ENCODE results near the gene TTC13.

TTC13 gene

GRCh38 chr1:230979389-230979716 is 692 bp upstream of the TTC13 start:
- Mint-ChIP-seq H3K4me1 (ENCODE audit: low read depth) (peaks cover 29% of the 10 kb centered on the region), H3K27me3 (ENCODE audit: low read depth) (no peaks in the 10 kb centered on the region), H3K4me3 (peak overlapping the region; percentile 94), H3K27ac (peak overlapping the region; percentile 90), H3K9me3 (no peaks in the 10 kb centered on the region), H3K36me3 (ENCODE audit: low read depth) (peaks cover 24% of the 10 kb centered on the region)

GRCh38 chr1:230977761-230978490 is 735 bp downstream of the TTC13 start:
- Mint-ChIP-seq H3K36me3 (ENCODE audit: low read depth) (peaks cover 32% of the 10 kb centered on the region), H3K9me3 (no peaks in the 10 kb centered on the region), H3K4me3 (peak overlapping the region; percentile 98), H3K27ac (peak overlapping the region; percentile 96), H3K27me3 (ENCODE audit: low read depth) (no peaks in the 10 kb centered on the region), H3K4me1 (ENCODE audit: low read depth) (peaks cover 38% of the 10 kb centered on the region)

DNA sequence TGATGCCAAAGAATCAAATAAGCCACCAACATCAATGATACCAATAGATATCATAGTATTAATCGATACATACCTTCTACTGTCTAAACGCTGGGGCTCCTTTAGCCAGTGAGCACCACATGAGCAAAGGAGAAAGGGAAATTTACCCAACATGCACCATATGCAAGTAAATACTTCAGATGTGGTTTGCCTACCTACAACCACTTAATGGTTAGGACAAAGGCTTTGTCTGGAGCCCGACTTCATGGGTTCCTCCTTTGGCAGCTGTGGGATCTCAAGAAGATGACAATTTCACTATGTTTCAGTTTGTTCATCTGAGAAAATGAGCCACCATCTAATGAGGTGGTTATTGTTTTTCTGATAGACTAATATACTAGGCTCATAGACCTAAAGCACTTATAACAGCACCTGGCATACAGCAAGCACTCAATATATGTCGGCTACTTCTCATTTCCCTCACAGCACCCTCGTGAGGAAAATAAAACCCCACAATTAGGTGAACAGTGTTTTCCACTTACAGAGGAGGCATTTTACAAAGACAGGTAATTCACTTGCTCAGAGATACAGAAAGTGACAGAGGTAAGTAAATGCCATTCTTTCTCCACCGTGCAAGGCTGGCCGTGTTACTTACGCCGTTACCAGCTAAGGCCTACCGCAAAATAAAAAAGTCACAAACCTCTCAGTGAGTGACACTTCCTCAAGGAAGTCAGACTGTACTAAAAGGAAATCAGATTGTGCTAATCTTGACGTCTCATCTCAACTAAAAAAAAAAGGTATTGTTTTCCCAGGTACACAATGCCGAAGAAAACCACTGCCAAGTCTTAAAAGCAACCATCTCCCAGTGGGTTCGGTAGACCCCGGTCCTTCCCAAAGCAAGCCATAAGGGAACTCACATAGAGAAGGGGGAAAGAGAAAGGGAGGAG is 1.6 kb downstream of the TTC13 start:
- H3K4me3 Mint-ChIP-seq = peak overlapping the region; percentile 98
- H3K27ac Mint-ChIP-seq = peak overlapping the region; percentile 96
- no peaks in the 10 kb centered on the region for H3K9me3 Mint-ChIP-seq
- peaks cover 32% of the 10 kb centered on the region for H3K36me3 Mint-ChIP-seq (ENCODE audit: low read depth)
- H3K27me3 Mint-ChIP-seq (ENCODE audit: low read depth) = no peaks in the 10 kb centered on the region
- H3K4me1 Mint-ChIP-seq (ENCODE audit: low read depth) = peaks cover 45% of the 10 kb centered on the region

DNA sequence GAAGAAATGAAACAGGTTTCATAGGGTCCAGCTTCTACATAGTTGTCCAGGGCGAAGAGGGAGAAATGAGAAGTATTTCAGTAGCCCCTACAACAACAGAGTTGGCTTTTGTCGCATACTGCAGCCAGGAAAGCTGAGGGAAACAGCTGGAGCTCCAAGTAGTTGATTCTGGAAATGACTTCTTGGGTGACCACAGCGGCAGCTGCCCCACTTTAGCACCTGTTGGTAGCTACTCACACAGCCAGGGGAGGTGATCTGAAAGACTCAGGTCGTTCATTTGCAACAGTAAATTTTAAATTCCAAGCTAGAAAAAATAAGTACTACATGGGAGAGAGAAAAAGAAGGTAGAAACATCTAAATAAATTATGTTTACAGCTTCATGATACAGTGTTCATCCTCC is 2.3 kb downstream of the TTC13 start:
- peak overlapping the region; percentile 50 for H3K27ac Mint-ChIP-seq
- no peaks in the 10 kb centered on the region for H3K9me3 Mint-ChIP-seq
- peaks cover 52% of the 10 kb centered on the region for H3K4me1 Mint-ChIP-seq (ENCODE audit: low read depth)
- peak overlapping the region; percentile 64 for H3K4me3 Mint-ChIP-seq
- H3K27me3 Mint-ChIP-seq (ENCODE audit: low read depth) = no peaks in the 10 kb centered on the region
- peaks cover 32% of the 10 kb centered on the region for H3K36me3 Mint-ChIP-seq (ENCODE audit: low read depth)

DNA sequence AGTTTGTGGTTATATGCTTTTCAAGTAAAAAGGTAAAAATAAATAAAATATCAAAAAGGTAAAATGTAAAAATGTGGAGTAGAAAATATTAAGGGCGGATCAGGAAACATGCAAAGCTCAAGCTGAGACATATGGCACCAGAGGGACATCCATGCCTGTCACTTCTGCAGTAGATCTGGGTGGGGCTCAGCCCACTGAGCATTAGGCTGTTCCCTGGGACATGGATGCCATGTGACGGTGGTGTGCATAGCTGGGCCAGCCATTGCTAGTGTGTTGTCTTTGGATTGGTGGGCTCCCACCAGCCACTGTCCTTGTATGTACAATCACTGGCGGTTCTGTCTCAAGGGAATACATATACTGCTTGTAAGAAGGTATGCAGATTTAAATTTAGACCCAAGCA is 3.0 kb downstream of the TTC13 start:
- Mint-ChIP-seq H3K27ac (no peak overlapping the region), H3K36me3 (ENCODE audit: low read depth) (peaks cover 33% of the 10 kb centered on the region)

GRCh38 chr1:230972855-230973271 is 5.8 kb downstream of the TTC13 start:
- Mint-ChIP-seq H3K27ac (peak overlapping the region; percentile 96), H3K36me3 (ENCODE audit: low read depth) (peaks cover 39% of the 10 kb centered on the region), H3K4me3 (peak overlapping the region; percentile 64), H3K9me3 (no peaks in the 10 kb centered on the region), H3K4me1 (ENCODE audit: low read depth) (peaks cover 49% of the 10 kb centered on the region), H3K27me3 (ENCODE audit: low read depth) (no peaks in the 10 kb centered on the region)

More for the DNA sequence above, 3.0 kb downstream of the TTC13 start:
- Mint-ChIP-seq H3K9me3 (no peaks in the 10 kb centered on the region), H3K4me1 (ENCODE audit: low read depth) (peaks cover 52% of the 10 kb centered on the region), H3K27me3 (ENCODE audit: low read depth) (no peaks in the 10 kb centered on the region), H3K4me3 (no peak overlapping the region)

- no peak overlapping the region for H3K4me3 Mint-ChIP-seq
- peaks cover 34% of the 10 kb centered on the region for H3K36me3 Mint-ChIP-seq (ENCODE audit: low read depth)
- peaks cover 39% of the 10 kb centered on the region for H3K4me1 Mint-ChIP-seq (ENCODE audit: low read depth)
- H3K9me3 Mint-ChIP-seq = no peaks in the 10 kb centered on the region
- peak overlapping the region; percentile 14 for H3K27ac Mint-ChIP-seq
- H3K27me3 Mint-ChIP-seq (ENCODE audit: low read depth) = no peaks in the 10 kb centered on the region
Measured at GRCh38 chr1:230971771-230972170, 6.9 kb downstream of the TTC13 start.

GRCh38 chr1:230970432-230970831 is 8.2 kb downstream of the TTC13 start:
- Mint-ChIP-seq H3K27ac (no peak overlapping the region), H3K9me3 (no peaks in the 10 kb centered on the region), H3K36me3 (ENCODE audit: low read depth) (peaks cover 21% of the 10 kb centered on the region), H3K4me1 (ENCODE audit: low read depth) (peaks cover 33% of the 10 kb centered on the region), H3K27me3 (ENCODE audit: low read depth) (no peaks in the 10 kb centered on the region), H3K4me3 (no peak overlapping the region)

DNA sequence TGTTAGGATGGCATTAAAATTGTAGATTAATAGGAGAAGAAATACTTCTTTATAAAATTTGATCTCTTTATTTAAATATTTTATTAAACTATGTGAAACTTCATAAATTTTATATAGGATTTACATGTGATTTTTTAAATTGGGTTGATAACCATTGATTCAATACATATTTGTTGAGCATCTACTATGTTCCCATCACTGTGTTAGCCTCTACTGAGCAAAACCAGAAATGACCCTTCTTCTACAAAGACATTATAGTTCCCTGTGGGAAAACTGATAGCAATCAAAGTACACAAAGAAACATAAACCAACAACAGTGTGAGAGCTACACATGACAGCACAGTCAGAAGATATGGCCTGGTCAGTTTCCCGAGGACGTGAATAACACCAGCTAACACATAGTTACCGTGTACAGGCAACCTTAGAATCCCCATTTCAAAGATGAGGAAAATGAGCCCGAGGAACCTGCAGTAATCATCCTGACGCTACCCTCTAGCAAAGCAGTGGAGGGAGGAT is 12.2 kb downstream of the TTC13 start:
- Mint-ChIP-seq H3K4me3 (no peak overlapping the region), H3K4me1 (ENCODE audit: low read depth) (peaks cover 13% of the 10 kb centered on the region), H3K9me3 (no peaks in the 10 kb centered on the region), H3K36me3 (ENCODE audit: low read depth) (peaks cover 18% of the 10 kb centered on the region), H3K27me3 (ENCODE audit: low read depth) (peaks cover 7% of the 10 kb centered on the region), H3K27ac (no peak overlapping the region)

- H3K36me3 Mint-ChIP-seq (ENCODE audit: low read depth) = peaks cover 20% of the 10 kb centered on the region
- peaks cover 7% of the 10 kb centered on the region for H3K27me3 Mint-ChIP-seq (ENCODE audit: low read depth)
- no peak overlapping the region for H3K4me3 Mint-ChIP-seq
- H3K4me1 Mint-ChIP-seq (ENCODE audit: low read depth) = peaks cover 13% of the 10 kb centered on the region
- H3K9me3 Mint-ChIP-seq = no peaks in the 10 kb centered on the region
- H3K27ac Mint-ChIP-seq = no peak overlapping the region
Measured at GRCh38 chr1:230965535-230965934, 13.1 kb downstream of the TTC13 start.

GRCh38 chr1:230964896-230965295 is 13.8 kb downstream of the TTC13 start:
- Mint-ChIP-seq H3K27ac (no peak overlapping the region), H3K4me1 (ENCODE audit: low read depth) (peaks cover 8% of the 10 kb centered on the region)

DNA sequence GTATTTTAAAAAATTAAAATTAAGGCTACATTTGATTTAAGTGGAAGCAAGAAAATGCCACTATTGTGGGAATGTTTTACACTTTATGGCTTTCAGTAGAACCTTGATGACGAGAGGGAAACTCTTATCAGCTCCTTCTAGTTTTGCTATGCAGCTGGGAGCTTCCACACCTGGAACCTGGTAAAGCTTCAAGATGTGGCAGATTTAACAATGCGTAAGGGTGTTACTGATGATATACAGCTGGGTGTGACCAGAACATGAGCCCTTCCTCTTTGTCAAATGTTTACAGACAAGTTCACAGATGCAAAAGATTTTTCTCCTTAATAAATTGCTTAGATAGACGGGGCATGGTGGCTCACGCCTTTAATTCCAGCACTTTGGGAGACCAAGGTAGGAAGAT is 20.3 kb downstream of the TTC13 start:
- Mint-ChIP-seq H3K4me1 (ENCODE audit: low read depth) (no peaks in the 10 kb centered on the region), H3K4me3 (no peak overlapping the region), H3K9me3 (no peaks in the 10 kb centered on the region), H3K27ac (no peak overlapping the region), H3K27me3 (ENCODE audit: low read depth) (no peaks in the 10 kb centered on the region), H3K36me3 (ENCODE audit: low read depth) (peaks cover 33% of the 10 kb centered on the region)

More at GRCh38 chr1:230964896-230965295, 13.8 kb downstream of the TTC13 start:
- Mint-ChIP-seq H3K36me3 (ENCODE audit: low read depth) (peaks cover 19% of the 10 kb centered on the region), H3K4me3 (no peak overlapping the region), H3K9me3 (no peaks in the 10 kb centered on the region), H3K27me3 (ENCODE audit: low read depth) (peaks cover 7% of the 10 kb centered on the region)

- peaks cover 32% of the 10 kb centered on the region for H3K36me3 Mint-ChIP-seq (ENCODE audit: low read depth)
Measured at GRCh38 chr1:230957580-230957989, 21.1 kb downstream of the TTC13 start.

DNA sequence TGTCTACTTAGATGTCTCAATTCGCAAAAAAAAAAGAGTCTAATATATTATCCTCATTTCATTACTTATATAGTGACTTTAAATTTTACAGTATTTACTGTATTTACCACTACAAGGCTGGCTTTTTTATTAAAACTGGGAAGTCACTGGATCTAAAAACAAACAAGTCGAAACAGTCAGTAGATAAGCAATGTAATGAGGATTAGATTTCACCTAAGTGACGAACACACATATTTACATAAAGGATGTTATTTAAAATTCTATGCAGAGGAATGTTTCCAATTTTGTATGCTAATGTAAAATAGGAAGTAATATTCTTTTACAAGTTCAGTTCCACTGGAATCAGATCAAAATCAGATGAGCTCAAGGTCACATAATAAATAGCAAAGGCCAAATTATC is 28.3 kb downstream of the TTC13 start:
- H3K9me3 Mint-ChIP-seq = no peaks in the 10 kb centered on the region
- no peaks in the 10 kb centered on the region for H3K27me3 Mint-ChIP-seq (ENCODE audit: low read depth)
- peaks cover 1% of the 10 kb centered on the region for H3K4me1 Mint-ChIP-seq (ENCODE audit: low read depth)
- H3K4me3 Mint-ChIP-seq = no peak overlapping the region
- H3K27ac Mint-ChIP-seq = no peak overlapping the region
- peaks cover 29% of the 10 kb centered on the region for H3K36me3 Mint-ChIP-seq (ENCODE audit: low read depth)

More at GRCh38 chr1:230957580-230957989, 21.1 kb downstream of the TTC13 start:
- Mint-ChIP-seq H3K9me3 (no peaks in the 10 kb centered on the region), H3K27me3 (ENCODE audit: low read depth) (no peaks in the 10 kb centered on the region), H3K4me1 (ENCODE audit: low read depth) (no peaks in the 10 kb centered on the region), H3K27ac (no peak overlapping the region), H3K4me3 (no peak overlapping the region)
